ENCODE measurements around the gene SPHK1. TPM values are rescaled to one million over a fixed set of nuclear protein-coding genes. Genes with fewer than 3 reads are reported as not detected.

The SPHK1 gene
- total RNA-seq, 1 experiment from 2014 or later: 5.4 TPM

Other genes with a start within 250 kb of the SPHK1 start
- gene FOXJ1, start 243.4 kb upstream of the SPHK1 start, total RNA-seq (2014; rRNA removed; shearing (Covaris generic)): 0.10 and 0.23 TPM in 2 replicates
- gene RNF157, start 144.1 kb upstream of the SPHK1 start, total RNA-seq (2014; rRNA removed; shearing (Covaris generic)): 3.3 and 3.5 TPM in 2 replicates
- gene UBALD2, start 119.3 kb upstream of the SPHK1 start, total RNA-seq (2014; rRNA removed; shearing (Covaris generic)): 40.7 and 41.9 TPM in 2 replicates
- 2.7 and 3.5 TPM in 2 replicates for gene QRICH2, start 76.3 kb upstream of the SPHK1 start, total RNA-seq (2014; rRNA removed; shearing (Covaris generic))
- 69.3 and 70.0 TPM in 2 replicates for gene PRPSAP1, start 30.7 kb upstream of the SPHK1 start, total RNA-seq (2014; rRNA removed; shearing (Covaris generic))
- gene UBE2O, start 68.5 kb downstream of the SPHK1 start, total RNA-seq (2014; rRNA removed; shearing (Covaris generic)): 40.9 and 41.5 TPM in 2 replicates
- 0.24 and 0.58 TPM in 2 replicates for gene AANAT, start 83.0 kb downstream of the SPHK1 start, total RNA-seq (2014; rRNA removed; shearing (Covaris generic))
- gene RHBDF2, start 116.8 kb downstream of the SPHK1 start, total RNA-seq (2014; rRNA removed; shearing (Covaris generic)): 2.4 and 2.5 TPM in 2 replicates
- gene CYGB, start 153.1 kb downstream of the SPHK1 start, total RNA-seq (2014; rRNA removed; shearing (Covaris generic)): not detected in 2 replicates
- 2.1 and 3.4 TPM in 2 replicates for gene PRCD, start 155.4 kb downstream of the SPHK1 start, total RNA-seq (2014; rRNA removed; shearing (Covaris generic))
- 0.20 TPM in 1 of 2 replicates, not detected in the other for gene ST6GALNAC2, start 201.3 kb downstream of the SPHK1 start, total RNA-seq (2014; rRNA removed; shearing (Covaris generic))